Mesendoderm (in vitro differentiated cells): Measurements from ENCODE around the gene LDHAL6A.
A peak's percentile ranks its signal among the peaks of the same experiment; 100 is the strongest.

Experiments
- DNase-seq: peaks from one replicate; pipeline ENCODE4 v3.0.0; 2013
- H2AK5ac ChIP-seq: 2 replicates; pipeline ENCODE4 v1.6.1; 2013; ENCODE audit warnings: low read length, inconsistent platforms
- H2BK120ac ChIP-seq: 2 replicates; pipeline ENCODE4 v1.6.1; 2013; ENCODE audit warnings: low read depth, mild to moderate bottlenecking, low read length, moderate library complexity, mixed read lengths
- H2BK15ac ChIP-seq: replicated peaks from 2 replicates; pipeline ENCODE4 v1.6.1; 2013; ENCODE audit warnings: low read depth, mild to moderate bottlenecking, moderate library complexity
- H2BK5ac ChIP-seq: 2 replicates; pipeline ENCODE4 v1.6.1; 2013; ENCODE audit warnings: low read length, inconsistent platforms
- H3K18ac ChIP-seq: 2 replicates; pipeline ENCODE4 v1.6.1; 2013; ENCODE audit warnings: mild to moderate bottlenecking, low read length, mixed read lengths
- H3K23ac ChIP-seq: one replicate; pipeline ENCODE4 v1.6.1; 2013; ENCODE audit warnings: low read length
- H3K27ac ChIP-seq: 2 replicates; pipeline ENCODE4 v1.5.1; 2013; ENCODE audit warnings: low read depth, mild to moderate bottlenecking, inconsistent platforms, low read length, moderate library complexity
- H3K27me3 ChIP-seq: 2 replicates; pipeline ENCODE4 v1.6.1; 2013; ENCODE audit warnings: low read length, control low read depth, mild to moderate bottlenecking, inconsistent platforms; ENCODE audit not compliant: insufficient read depth, poor library complexity
- H3K36me3 ChIP-seq: 2 replicates; pipeline ENCODE4 v1.6.1; 2013; ENCODE audit warnings: low read length, inconsistent platforms; ENCODE audit not compliant: control insufficient read depth, insufficient read depth
- H3K4ac ChIP-seq: one replicate; pipeline ENCODE4 v1.6.1; 2013; ENCODE audit warnings: low read depth, mild to moderate bottlenecking, low read length, moderate library complexity
- H3K4me1 ChIP-seq: 2 replicates; pipeline ENCODE4 v1.6.1; 2013; ENCODE audit warnings: low read depth, low read length, inconsistent platforms; ENCODE audit not compliant: control insufficient read depth
- H3K4me2 ChIP-seq: 2 replicates; pipeline ENCODE4 v1.6.1; 2013; ENCODE audit warnings: low read length
- H3K4me3 ChIP-seq: 2 replicates; pipeline ENCODE4 v1.5.1; 2013; ENCODE audit warnings: mild to moderate bottlenecking, low read length
- H3K56ac ChIP-seq: one replicate; pipeline ENCODE4 v1.6.1; 2013; ENCODE audit warnings: low read length
- H3K79me1 ChIP-seq: 2 replicates; pipeline ENCODE4 v1.6.1; 2013; ENCODE audit warnings: low read length, inconsistent platforms
- H3K79me2 ChIP-seq: 2 replicates; pipeline ENCODE4 v1.6.1; 2013; ENCODE audit warnings: mild to moderate bottlenecking, low read length; ENCODE audit not compliant: control insufficient read depth, insufficient read depth
- H3K9ac ChIP-seq: 2 replicates; pipeline ENCODE4 v1.6.1; 2013; ENCODE audit warnings: low read length, inconsistent platforms
- H4K5ac ChIP-seq: one replicate; pipeline ENCODE4 v1.6.1; 2013; ENCODE audit warnings: low read length
- H4K8ac ChIP-seq: one replicate; pipeline ENCODE4 v1.6.1; 2013; ENCODE audit warnings: low read depth, mild to moderate bottlenecking, control low read depth, low read length, moderate library complexity
- WGBS: extraction: QIAGEN DNeasy Blood & Tissue Kit; methylation state at CpG from one replicate; pipeline ENCODE4 v1.1.7; 2013; ENCODE audit warnings: low lambda C conversion rate, missing lambda C conversion rate; ENCODE audit not compliant: insufficient coverage; ENCODE audit errors: extremely low coverage; 5-methylcytosine and 5-hydroxymethylcytosine counted together

LDHAL6A gene

GRCh38 chr11:18498039-18498438 is 42.4 kb downstream of the LDHAL6A start:
- H3K79me1 ChIP-seq: no peaks in the 10 kb centered on the region
- H3K27ac ChIP-seq: no peak overlapping the region
- H2BK120ac ChIP-seq: no peak overlapping the region
- H3K18ac ChIP-seq: no peak overlapping the region
- H3K4me3 ChIP-seq: no peak overlapping the region
- H2BK15ac ChIP-seq: no peak overlapping the region
- H3K23ac ChIP-seq: no peak overlapping the region
- no peaks in the 10 kb centered on the region for H3K27me3 ChIP-seq
- H3K9ac ChIP-seq: no peak overlapping the region
- WGBS: no CpG with 5 or more reads among the region's 1 CpG
- no peak overlapping the region for H2AK5ac ChIP-seq
- H3K4me1 ChIP-seq: no peaks in the 10 kb centered on the region
- no peak for DNase-seq
- H3K56ac ChIP-seq: no peak overlapping the region
- no peak overlapping the region for H2BK5ac ChIP-seq
- no peak overlapping the region for H4K5ac ChIP-seq
- H3K79me2 ChIP-seq: no peaks in the 10 kb centered on the region
- H4K8ac ChIP-seq: no peak overlapping the region
- H3K4me2 ChIP-seq: no peak overlapping the region
- H3K4ac ChIP-seq: no peak overlapping the region
- peaks cover 2% of the 10 kb centered on the region for H3K36me3 ChIP-seq

GRCh38 chr11:18501629-18502028 is 46.0 kb downstream of the LDHAL6A start:
- Histone ChIP-seq H3K36me3 (peaks cover 2% of the 10 kb centered on the region), H2AK5ac (no peak overlapping the region)

GRCh38 chr11:18502352-18502751 is 46.7 kb downstream of the LDHAL6A start:
- H3K4me2 ChIP-seq: no peak overlapping the region
- H2BK120ac ChIP-seq: no peak overlapping the region
- H3K4me3 ChIP-seq: no peak overlapping the region
- H3K27me3 ChIP-seq: no peaks in the 10 kb centered on the region
- H3K79me1 ChIP-seq: no peaks in the 10 kb centered on the region
- no peak overlapping the region for H3K56ac ChIP-seq
- DNase-seq: no peak
- H4K8ac ChIP-seq: no peak overlapping the region
- H2AK5ac ChIP-seq: no peak overlapping the region
- no peaks in the 10 kb centered on the region for H3K4me1 ChIP-seq
- no peak overlapping the region for H3K27ac ChIP-seq
- no peak overlapping the region for H3K9ac ChIP-seq
- H2BK15ac ChIP-seq: no peak overlapping the region
- no peak overlapping the region for H3K4ac ChIP-seq
- no peak overlapping the region for H2BK5ac ChIP-seq
- H4K5ac ChIP-seq: no peak overlapping the region
- no peak overlapping the region for H3K18ac ChIP-seq
- H3K36me3 ChIP-seq: peaks cover 2% of the 10 kb centered on the region
- H3K23ac ChIP-seq: no peak overlapping the region
- H3K79me2 ChIP-seq: no peaks in the 10 kb centered on the region

More at GRCh38 chr11:18501629-18502028, 46.0 kb downstream of the LDHAL6A start:
- H3K9ac ChIP-seq: no peak overlapping the region
- H3K4me2 ChIP-seq: no peak overlapping the region
- H4K5ac ChIP-seq: no peak overlapping the region
- no peak overlapping the region for H3K27ac ChIP-seq
- no peak overlapping the region for H2BK120ac ChIP-seq
- no peak for DNase-seq
- H3K4ac ChIP-seq: no peak overlapping the region
- H3K18ac ChIP-seq: no peak overlapping the region
- H3K56ac ChIP-seq: no peak overlapping the region
- H3K27me3 ChIP-seq: no peaks in the 10 kb centered on the region
- no peaks in the 10 kb centered on the region for H3K79me1 ChIP-seq
- WGBS: no CpG with 5 or more reads among the region's 1 CpG
- no peak overlapping the region for H4K8ac ChIP-seq
- H3K79me2 ChIP-seq: no peaks in the 10 kb centered on the region
- no peaks in the 10 kb centered on the region for H3K4me1 ChIP-seq
- H3K4me3 ChIP-seq: no peak overlapping the region
- H2BK15ac ChIP-seq: no peak overlapping the region
- no peak overlapping the region for H3K23ac ChIP-seq
- H2BK5ac ChIP-seq: no peak overlapping the region

GRCh38 chr11:18521122-18521521 is 65.5 kb downstream of the LDHAL6A start:
- Histone ChIP-seq H2AK5ac (no peak overlapping the region), H3K56ac (no peak overlapping the region), H3K27me3 (no peaks in the 10 kb centered on the region), H2BK5ac (no peak overlapping the region), H3K9ac (no peak overlapping the region), H4K5ac (no peak overlapping the region), H2BK15ac (no peak overlapping the region), H3K23ac (no peak overlapping the region), H4K8ac (no peak overlapping the region), H3K4me1 (no peaks in the 10 kb centered on the region), H3K79me1 (peaks cover 7% of the 10 kb centered on the region), H3K27ac (no peak overlapping the region), H3K4ac (no peak overlapping the region), H2BK120ac (no peak overlapping the region), H3K36me3 (no peaks in the 10 kb centered on the region), H3K4me2 (no peak overlapping the region), H3K18ac (no peak overlapping the region), H3K79me2 (peaks cover 9% of the 10 kb centered on the region), H3K4me3 (no peak overlapping the region)
- WGBS: no CpG with 5 or more reads among the region's 3 CpGs
- DNase-seq: no peak

- Histone ChIP-seq H3K4ac (no peak overlapping the region), H3K27me3 (no peaks in the 10 kb centered on the region), H2AK5ac (no peak overlapping the region), H3K9ac (no peak overlapping the region), H4K5ac (no peak overlapping the region), H4K8ac (no peak overlapping the region), H2BK120ac (no peak overlapping the region), H3K23ac (no peak overlapping the region), H3K18ac (no peak overlapping the region), H3K4me1 (no peaks in the 10 kb centered on the region), H3K27ac (no peak overlapping the region), H3K56ac (no peak overlapping the region), H3K79me1 (peaks cover 7% of the 10 kb centered on the region), H3K79me2 (peaks cover 9% of the 10 kb centered on the region), H3K4me2 (no peak overlapping the region), H3K4me3 (no peak overlapping the region), H2BK5ac (no peak overlapping the region), H2BK15ac (no peak overlapping the region), H3K36me3 (no peaks in the 10 kb centered on the region)
- peak; percentile 69 for DNase-seq
- WGBS: no CpG with 5 or more reads among the region's 4 CpGs
Observed at GRCh38 chr11:18522388-18522787, 66.7 kb downstream of the LDHAL6A start.

GRCh38 chr11:18523084-18523483 is 67.4 kb downstream of the LDHAL6A start:
- Histone ChIP-seq H4K5ac (no peak overlapping the region), H2BK120ac (no peak overlapping the region), H3K4ac (no peak overlapping the region), H3K4me1 (peaks cover 2% of the 10 kb centered on the region), H3K4me2 (no peak overlapping the region), H3K27me3 (no peaks in the 10 kb centered on the region), H3K79me1 (peaks cover 10% of the 10 kb centered on the region), H3K9ac (no peak overlapping the region), H4K8ac (no peak overlapping the region), H3K36me3 (no peaks in the 10 kb centered on the region), H2AK5ac (no peak overlapping the region), H3K27ac (no peak overlapping the region), H2BK15ac (no peak overlapping the region), H3K4me3 (no peak overlapping the region), H3K18ac (no peak overlapping the region), H2BK5ac (no peak overlapping the region), H3K56ac (no peak overlapping the region), H3K23ac (no peak overlapping the region), H3K79me2 (peaks cover 9% of the 10 kb centered on the region)
- no peak for DNase-seq
- no CpG with 5 or more reads among the region's 3 CpGs for WGBS
